Measurements from ENCODE around the gene FSCN2.

FSCN2 gene

GRCh38 chr17:81533339-81534141 is 5.4 kb downstream of the FSCN2 start:
- TF ChIP-seq ZFX (IDR thresholded peaks at IDR 0.05) (no peak), CTCF (conservative IDR thresholded peaks at IDR 0.05) (no peak)
- H3K27ac ChIP-seq: no peak overlapping the region

GRCh38 chr17:81534157-81535006 is 6.2 kb downstream of the FSCN2 start:
- TF ChIP-seq ZFX (IDR thresholded peaks at IDR 0.05): no peak
- no peak for TF ChIP-seq CTCF (conservative IDR thresholded peaks at IDR 0.05)
- no peak overlapping the region for H3K27ac ChIP-seq

- H3K27ac ChIP-seq: no peak overlapping the region
- TF ChIP-seq CTCF (conservative IDR thresholded peaks at IDR 0.05) (no peak), ZFX (IDR thresholded peaks at IDR 0.05) (no peak)
These were observed 6.8 kb downstream of the FSCN2 start for GRCh38 chr17:81535007-81535328.

GRCh38 chr17:81535480-81536298 is 7.5 kb downstream of the FSCN2 start:
- no peak for TF ChIP-seq ZFX (IDR thresholded peaks at IDR 0.05)
- no peak for TF ChIP-seq CTCF (conservative IDR thresholded peaks at IDR 0.05)
- H3K27ac ChIP-seq: no peak overlapping the region

DNA sequence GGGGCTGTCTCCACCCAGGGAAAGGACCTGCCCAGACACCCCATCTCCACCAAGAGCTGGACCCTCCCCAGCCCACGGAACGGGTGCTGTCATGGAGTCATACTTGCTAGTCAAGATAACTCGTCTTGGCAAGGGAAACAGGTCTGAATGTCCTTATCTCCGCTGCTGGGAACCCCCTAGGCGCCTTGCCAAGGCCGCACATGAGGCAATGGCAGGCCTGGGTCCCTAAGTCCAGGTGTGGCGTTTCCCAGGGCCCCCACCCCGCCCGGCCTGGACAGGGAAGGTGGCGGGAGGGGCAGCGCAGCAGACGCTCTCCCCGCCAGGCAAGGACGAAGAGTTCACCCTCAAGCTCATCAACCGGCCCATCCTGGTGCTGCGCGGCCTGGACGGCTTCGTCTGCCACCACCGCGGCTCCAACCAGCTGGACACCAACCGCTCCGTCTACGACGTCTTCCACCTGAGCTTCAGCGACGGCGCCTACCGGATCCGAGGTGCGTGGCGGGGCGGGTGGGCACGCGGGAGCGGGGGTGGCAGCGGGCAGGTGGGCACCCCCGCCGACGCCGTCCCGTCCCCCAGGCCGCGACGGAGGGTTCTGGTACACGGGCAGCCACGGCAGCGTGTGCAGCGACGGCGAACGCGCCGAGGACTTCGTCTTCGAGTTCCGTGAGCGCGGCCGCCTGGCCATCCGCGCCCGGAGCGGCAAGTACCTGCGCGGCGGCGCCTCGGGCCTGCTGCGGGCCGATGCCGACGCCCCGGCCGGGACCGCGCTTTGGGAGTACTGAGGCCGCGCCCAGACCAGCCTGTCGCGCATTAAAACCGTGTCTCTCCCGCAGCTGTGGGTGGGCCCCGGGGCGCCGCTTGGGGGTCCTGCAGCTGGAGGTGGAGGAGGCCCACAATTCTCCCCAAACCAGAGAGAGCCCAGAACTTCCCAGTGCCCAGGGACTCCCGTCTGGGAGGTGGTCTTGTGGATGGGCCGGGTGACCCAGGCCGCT is 8.4 kb downstream of the FSCN2 start:
- no peak for TF ChIP-seq CTCF (conservative IDR thresholded peaks at IDR 0.05)
- no peak for TF ChIP-seq ZFX (IDR thresholded peaks at IDR 0.05)
- H3K27ac ChIP-seq: no peak overlapping the region

GRCh38 chr17:81537343-81537855 is 9.2 kb downstream of the FSCN2 start:
- H3K27ac ChIP-seq: no peak overlapping the region
- TF ChIP-seq CTCF (conservative IDR thresholded peaks at IDR 0.05) (no peak; the same call in 1 of the 2 replicates), ZFX (IDR thresholded peaks at IDR 0.05) (no peak)
